HG03139 (cell line): ENCODE measurements around the gene DAPK2.

Experiments
- ATAC-seq: cut with Tn5 transposase; IDR thresholded peaks from one replicate; pipeline ENCODE4 v1.9.1; 2021; ENCODE audit not compliant: unreplicated experiment

DAPK2 gene

DNA sequence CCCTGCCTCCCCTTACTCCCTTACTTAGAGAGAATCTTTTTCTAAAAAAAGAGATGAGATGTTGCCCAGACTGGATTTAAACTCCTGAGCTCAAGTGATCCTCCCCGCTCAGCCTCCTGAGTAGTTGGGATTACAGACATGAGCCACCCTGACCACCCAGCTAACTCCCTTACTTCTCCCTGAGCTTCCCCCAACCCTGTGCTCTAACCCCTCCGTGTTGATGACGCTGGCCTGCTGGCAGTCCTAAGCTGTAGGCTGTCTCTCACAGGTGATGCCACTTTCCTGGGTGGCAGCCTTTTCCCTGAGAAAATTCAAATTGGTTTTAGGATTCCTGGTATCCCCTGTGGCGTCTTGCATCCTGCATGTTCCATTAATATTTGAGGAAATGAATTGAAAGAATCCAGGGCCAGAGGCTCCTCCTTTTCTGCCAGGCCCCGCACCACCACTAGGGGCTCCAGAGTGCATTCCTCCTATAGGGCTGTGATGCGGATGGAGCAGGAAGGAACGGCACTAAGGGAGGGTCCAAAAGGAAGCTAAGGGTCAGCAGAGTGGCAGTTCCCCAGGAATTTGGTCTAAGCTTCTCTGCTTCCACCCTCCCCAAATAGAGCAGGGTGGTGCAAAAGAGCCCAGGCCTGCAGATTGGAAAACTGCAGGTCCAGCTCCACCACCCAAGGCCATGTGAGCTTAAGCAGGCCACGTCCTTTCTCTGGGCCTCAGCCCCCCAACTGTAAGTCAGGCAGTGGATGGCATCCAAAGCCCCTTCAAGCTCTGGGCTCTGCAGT, 101.1 kb downstream of the DAPK2 start:
- ATAC-seq: no peak

DNA sequence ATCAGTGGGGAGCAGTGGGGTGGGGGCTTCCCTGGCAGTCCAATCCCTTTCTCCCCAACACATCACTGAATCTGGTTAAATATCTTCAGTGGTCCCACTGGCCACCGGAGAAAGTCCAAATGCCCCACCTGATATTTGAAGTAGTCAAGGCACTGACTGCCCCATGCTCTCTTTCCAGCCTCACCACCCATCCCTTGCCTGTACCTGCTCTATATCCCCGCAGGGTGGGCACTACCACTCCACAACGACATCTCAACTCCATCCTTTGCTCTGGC, 101.7 kb downstream of the DAPK2 start:
- no peak for ATAC-seq

DNA sequence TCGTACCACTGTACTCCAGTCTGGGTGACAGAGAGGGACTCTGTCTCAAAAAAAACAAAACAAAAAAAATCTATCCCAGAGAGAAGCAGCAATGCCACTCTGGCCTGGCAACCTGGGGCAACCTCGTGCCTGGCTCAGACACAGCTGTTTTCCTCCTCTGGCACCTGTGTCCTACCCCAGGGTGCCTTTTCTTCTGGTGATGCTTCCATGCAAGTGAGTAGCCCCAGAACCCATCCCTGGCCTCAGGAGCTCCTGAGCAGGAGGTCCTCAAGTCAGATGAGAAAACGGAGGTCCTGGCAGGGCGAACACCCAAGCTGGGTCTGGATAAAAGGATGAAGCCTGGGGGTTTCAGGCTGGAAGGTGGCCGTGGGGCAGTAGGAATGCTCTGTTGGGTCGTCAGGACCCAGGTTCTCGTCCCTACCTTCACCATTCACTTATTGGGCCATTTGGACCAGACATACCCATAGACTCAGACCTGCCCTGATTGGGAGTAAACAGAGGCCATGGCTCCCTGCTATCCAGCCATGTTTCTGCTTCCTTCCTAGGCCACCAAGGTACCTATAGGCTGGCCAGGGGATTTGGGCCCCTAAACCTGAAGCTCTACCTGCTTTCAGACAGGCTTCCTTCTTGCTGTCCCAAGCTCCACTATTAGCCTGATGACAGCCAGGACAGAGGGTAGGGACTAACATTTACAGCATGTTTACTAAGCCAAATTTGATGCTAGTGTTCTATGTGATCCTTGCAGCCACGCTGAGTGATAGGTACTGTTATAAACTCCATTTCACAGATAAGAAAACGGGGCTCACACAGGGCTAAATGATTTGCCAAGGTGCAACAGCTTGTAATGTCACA, 102.2 kb downstream of the DAPK2 start:
- no peak for ATAC-seq

DNA sequence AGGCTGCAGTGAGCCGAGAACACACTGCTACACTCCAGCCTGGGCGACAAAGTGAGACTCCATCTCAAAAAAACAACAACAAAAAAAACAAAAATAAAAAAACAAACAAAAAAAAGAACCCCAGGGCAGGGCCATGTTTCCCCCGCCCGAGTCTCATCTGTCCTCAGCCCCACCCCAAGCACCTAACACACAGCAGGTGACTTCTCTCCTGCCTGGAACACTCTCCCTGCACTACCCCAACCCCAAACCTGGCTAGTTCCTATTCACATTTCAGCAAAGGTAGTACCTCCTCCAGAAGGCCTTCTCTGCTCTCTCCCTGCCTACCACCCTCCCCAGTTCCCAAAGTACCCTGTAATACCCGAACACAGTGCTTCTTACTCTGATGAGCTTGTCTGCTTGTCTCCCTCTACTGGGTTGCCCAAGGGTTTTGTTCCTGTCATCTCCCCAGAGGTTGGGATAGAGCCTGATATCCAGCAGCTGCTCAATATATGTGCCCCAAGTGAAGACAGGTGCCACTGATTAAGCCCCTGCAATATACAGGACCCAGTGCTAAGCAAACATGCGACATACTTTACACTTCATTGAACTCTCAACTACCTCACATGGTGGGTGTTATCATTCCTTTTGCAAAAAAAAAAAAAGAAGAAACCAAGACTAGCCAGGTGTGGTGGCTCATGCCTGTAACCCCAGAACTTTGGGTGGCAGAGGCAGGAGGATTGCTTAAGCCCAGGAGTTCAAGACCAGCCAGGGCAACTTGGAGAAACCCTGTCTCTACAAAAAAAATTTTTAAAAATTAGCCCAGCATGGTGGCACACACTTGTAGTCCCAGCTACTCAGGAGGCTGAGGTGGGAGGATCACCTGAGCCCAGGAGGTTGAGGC, 103.6 kb downstream of the DAPK2 start:
- ATAC-seq: no peak

DNA sequence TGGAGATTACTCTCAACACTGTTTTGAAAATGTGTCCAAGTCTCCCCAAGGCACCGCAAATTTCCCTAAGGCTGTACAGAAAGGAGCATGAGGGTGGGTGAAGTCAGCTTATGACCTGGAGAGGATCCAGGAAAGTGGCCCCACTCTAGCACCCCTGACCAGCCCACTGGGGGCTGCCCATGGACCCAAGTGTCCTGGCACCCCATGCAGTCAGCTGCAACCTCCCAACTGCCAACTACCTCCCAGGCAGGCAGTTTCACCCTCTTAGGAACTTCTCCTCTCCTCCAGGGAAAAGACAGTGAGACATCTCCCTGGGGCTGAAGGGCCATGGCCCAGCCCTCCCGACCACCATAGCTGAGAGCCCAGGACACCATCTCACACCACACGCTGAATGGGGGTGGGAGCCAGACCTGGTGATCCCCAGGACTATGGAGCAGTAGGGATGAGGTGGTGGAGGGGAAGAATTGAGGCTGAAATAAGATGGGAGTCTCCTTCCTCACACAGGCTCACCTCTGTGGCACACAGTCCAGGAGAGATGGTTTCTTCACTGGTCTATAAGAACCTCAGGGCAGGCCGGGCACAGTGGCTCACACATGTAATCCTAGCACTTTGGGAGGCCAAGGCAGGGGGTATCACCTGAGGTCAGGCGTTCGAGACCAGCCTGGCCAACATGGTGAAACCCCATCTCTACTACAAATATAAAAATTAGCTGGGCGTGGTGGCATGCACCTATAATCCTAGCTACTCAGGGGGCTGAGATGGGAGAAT, 104.4 kb downstream of the DAPK2 start:
- no peak for ATAC-seq

DNA sequence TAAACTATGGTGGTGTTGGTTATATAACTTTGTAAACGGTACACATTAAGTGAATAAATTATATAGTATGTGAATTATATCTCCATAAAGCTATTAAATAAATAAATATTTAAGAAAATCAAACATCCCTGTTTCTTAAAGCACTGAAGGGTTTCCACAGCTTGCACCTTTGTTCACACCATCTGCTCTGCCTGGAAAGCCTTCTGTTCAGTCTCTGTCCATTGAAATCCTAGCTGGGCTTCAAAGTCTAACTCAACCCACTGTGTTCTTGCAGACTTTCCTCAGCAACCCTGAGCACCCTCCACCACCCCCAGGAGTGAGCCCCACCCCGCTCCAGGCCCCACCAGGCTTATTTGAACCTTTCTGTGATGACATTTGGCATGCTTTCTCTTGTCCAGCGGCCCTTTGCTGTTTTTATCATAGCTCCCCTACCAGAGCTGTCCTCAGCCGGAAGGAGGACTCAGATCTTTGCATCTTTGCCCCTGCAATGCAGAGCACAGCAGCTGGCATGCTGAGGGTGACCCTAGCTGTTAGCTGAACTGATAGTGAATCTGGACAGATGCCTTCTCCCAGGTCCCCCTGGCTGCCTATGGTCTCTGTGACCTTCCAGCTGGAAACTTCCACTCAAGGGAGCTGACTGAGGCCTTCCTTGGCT, 105.2 kb downstream of the DAPK2 start:
- no peak for ATAC-seq

DNA sequence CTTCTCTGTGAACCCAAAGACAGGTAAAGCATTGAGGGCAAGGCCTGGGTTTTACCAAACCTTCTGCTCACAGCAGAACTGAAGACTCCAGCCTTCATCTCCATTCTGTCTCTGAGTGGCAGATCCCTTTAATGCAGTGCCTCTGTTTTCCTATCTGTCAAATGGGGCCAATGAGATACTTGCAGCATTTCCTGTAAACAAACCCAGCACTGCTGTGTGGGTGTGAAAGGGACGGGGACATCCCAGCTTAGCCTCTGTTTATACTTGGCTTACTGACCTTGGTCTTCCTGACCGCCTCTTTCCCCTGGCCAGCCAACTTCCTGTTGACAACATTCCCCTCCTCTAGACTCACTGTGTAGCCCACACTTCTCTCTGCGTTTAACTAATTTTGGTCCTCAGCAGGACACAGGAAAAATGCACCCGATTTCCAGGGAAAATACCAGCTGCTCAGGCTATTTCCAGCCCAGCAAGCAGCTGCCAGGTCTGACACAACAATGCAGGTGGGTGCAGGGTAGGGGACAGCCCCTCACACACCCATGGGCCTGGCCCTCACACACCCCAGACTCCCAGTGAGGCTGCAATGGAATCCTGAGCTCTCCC, 106.7 kb downstream of the DAPK2 start:
- no peak for ATAC-seq

DNA sequence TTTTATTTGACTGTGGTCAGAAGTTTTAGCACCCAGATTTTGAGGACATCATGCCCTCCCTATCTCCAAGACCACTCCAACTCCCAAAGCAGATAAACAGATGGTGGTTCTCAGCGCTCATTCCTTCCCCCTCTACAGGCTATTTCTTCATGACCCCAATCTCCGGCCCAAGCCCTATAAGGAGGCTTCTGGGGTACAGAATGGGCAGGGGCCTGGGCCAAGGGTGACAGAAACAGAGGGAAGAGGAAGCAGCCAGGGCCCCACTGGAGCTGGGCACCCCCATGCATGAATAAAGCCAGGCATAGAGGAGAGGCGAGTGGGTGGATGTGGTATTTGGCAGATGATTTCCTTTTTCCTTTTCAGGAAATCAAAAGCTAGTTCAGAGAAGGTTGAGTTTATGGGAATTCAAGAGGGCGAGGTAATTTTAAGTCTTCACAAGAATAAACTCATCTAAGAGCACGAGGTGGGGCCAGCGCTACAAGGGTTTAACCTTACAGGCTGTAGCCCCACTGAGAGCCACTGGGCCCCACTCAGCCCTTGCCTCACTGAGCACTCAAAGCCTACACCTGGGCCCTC, 107.7 kb downstream of the DAPK2 start:
- no peak for ATAC-seq

DNA sequence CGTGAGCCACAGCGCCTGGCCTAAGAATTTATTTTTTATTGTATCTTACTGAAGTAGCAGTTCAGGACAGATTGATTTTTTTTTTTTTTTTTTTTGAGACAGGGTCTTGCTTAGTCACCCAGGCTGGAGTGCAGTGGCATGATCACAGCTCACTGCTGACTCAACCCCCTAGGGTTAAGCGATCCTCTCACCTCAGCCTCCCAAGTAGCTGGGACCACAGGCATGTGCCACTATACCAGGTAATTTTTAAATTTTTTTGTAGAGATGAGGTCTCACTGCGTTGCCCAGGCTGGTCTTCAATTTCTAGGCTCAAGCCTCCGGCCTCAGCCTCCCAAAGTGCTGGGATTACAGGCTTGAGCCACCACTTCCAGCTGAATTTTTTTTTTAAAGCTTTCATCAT, 112.8 kb downstream of the DAPK2 start:
- ATAC-seq: no peak

DNA sequence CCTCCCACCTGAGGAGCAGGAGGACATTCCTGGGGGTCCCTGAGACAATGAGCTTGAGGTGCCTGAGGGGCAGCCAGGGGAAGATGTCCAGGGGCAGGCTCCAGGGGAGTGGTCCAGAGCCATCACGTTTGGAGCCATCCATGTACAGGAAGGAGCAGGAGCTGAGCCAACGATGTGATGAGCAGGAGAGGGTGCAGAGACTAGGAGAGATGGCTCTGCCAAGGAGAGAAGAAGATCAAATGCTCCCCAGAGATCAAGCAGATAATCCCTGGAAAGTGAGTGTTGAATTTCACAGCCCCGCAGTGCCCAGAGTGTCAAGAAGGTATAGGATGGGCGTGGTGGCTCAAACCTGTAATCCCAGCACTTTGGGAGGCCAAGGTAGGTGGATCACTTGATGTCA, 114.7 kb downstream of the DAPK2 start:
- ATAC-seq: no peak

DNA sequence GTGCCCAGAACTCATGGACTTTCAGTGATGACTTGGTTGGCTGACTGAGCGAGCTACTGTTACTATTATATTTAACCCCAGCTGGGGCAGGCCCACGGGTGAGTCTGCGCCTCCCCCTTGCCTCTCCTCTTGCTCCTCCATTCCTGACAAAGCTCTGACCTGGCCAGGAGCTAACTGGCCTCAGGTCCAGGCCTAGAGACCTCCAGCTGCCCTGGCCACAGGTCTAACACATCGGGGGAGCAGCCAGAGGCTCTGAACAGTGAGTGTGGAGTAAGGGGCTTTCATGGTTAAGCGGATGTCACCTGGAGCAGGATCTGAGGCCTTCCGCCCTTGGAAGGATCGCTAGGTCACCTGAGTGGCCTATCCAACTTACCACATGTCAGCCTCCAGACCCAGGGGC, 116.3 kb downstream of the DAPK2 start:
- no peak for ATAC-seq

DNA sequence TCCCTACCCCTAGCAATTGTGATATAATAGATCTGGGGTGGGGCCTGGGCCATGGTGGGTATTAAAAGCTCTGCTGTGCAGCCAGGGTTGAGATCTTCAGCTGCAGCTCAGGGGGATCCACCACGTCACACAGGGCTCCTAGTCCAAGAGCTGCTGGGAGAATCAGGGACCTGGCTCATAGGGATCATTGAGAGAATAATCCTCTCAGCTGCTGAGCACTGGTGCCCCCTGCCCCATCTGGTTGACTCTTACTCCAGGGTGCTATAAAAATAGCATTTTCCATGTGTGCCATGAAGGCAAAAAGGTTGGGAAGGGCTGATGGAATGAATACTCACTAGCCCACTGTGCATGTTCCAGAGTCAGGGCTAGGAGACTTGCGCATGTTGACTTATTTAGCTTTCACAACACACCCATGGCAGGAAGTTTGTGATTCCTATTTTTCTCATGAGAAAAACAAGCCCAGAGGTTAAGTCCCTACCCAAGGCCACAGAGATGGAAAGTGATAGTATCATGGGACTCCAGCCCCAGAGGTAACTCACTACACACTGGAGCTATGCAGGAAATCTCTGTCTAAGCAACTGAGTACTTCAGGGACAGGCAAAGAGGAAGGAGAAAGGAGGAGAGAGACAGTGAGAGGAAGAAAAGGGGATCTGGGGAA, 118.0 kb downstream of the DAPK2 start:
- ATAC-seq: no peak

DNA sequence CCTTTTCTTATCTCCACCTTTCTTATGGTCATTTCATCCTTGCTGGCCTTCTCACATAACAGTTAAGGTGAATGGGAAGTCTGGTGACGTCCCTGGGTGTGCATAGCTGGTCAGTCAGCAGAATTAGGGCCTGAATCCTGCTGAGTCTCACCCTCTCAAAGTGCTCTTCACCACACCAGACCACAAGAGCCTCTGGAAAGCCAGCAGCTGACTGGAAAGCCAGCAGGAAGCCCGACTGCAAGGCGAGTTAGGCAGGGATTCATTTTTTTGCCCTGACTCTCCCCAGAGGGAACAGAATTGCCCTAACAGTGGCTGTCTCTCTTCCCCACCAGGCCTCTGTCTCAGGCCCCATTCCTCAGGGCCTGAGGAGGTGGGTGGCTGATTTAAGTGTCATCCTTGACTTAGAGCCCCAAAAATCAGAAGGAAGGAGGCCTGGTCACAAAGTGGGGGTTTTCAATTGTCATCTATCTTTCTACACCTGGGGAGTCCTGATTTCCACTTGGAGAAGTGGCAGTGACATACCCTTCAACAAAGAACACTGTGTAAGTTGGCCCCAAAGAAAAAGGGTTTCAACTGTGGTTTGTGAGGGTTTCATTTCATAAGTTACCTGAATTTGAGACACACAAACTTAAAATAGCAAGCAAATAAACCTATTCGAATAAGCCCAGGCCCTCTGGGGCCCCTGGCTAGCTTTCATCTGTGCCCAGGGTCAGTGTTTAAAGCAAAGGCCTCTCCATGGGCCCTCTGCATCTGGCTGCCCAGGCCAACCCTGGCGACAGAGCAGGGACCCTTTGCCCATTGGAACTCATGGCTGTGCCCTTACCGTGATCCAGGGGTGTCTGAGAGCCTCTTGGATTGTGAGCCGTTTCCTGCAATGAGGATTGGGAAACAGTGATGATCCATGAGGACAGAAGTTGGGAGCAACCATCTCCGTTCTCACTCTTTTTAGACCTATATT, 122.0 kb downstream of the DAPK2 start:
- ATAC-seq: no peak

DNA sequence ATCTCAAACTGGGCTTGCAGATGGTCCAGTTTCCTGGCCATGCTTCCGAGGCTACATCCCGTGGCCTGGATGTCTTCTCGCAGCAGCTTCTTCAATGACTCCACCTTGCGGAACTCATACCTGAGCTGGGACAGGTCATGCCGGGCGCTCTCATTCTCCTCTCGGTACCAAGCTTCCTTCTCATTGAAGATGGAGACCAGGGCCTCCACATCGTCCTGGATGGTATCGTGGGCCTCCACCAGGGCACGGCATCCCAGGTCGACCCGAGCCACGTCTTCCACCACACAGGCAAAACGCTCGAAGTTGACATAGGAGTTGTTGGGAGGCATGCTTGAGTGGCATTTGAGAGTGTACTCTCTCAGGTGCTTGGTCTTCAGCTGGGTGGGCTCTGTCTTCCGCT, 123.4 kb downstream of the DAPK2 start:
- no peak for ATAC-seq

DNA sequence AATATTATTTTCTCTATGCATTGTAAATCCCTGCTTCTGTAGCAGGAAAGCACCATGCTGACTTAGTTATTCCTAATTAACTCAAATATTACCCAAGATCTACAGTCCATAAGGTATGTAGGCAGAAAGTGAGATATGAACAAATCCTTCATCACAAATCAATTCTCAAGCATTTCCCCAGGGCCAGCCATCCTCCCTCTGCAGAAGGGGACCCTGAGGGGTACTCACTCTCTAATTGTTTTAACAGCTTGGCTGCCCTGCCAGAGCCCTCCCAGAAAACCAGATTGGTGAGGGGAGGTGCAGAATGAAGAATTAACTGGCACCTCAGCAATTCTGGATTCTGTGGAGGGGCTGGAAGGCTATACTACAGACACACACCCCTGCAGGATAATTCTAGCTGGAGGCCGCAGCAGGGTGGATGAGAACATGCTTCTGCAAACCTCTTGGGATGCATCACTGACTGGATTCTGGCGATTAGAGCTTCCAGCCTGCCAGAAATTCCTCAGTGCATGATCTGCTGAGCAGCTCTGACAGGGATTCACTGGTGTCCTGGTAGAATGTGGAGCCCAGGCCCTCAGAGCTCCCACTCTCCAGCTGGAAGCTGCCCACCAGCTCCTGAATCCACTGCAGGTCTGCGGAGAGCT, 123.9 kb downstream of the DAPK2 start:
- no peak for ATAC-seq

DNA sequence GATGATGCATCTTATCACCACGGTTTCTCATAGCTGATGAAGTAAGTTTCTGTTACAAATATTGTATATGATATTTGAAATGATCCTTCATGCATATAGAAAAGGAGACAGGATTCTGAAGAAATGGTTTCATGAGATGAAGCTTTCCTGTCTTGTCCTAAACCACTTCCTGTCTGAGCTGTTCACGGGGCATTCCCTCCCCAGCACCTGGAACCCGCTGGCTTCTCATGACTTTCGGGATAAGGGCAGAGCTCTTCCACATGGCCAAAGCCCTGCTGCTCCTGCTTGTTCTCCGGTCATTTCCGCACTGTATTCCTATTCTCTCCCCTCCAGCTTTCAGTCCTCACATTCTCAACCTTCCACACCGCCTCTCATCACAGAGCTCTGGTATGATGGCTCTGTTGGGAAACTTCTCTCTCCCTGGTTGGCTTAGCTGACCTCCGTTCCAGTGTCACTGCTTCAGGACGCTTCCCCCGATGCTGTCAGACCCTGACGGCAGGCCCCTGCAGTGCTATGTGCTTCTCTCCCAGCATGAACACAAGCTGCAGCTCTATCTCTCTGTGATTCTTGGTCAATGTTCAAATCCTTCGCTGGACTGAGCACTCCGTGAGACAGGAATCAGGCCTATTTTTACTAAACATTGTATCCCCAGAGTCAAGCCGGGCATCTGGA, 125.6 kb downstream of the DAPK2 start:
- ATAC-seq: no peak

DNA sequence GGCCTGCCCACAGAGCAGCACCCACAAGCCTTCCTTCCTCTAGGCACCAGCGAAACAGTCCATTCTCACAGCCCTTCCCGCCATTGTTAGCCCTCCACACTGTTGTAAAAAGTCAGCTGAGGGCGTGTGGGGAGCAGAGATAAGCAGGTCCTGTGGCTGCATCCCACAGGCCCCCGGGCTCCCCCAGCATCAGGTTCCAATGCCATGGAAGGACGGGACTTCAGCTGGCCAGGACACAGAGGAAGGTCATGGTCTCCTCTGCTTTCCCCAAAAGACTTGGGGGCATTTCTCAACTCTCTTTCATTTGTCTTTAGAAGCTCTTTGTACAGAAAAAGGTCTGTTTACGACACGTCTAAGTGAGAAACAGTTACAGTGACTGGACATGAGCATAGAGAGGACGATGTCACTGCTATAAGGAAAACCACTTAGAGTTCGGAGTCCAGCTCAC, 127.4 kb downstream of the DAPK2 start:
- no peak for ATAC-seq
